Psoas muscle (tissue), 8 donors: ENCODE data around the gene TRAPPC2L. TPM values are rescaled to one million over a fixed set of nuclear protein-coding genes. Genes with fewer than 3 reads are reported as not detected.
A peak's percentile ranks its signal among the peaks of the same experiment; 100 is the strongest.

Source experiments
- ATAC-seq, 4 donors: fragments of 200-7000 bp; cut with Tn5 transposase; one replicate each; pipeline ENCODE4 v1.9.1; 2020; ENCODE audit warnings: moderate library complexity in 3 of 4, mild to moderate bottlenecking in 2 of 4
- DNase-seq, 2 donors: peaks; one replicate each; pipeline ENCODE4 v3.0.0-alpha.2; 2020
- H3K27ac ChIP-seq: fragments of 200-600 bp; one replicate; pipeline ENCODE4 v1.8.0; 2022
- H3K27me3 ChIP-seq, 3 donors: fragments of 200-600 bp in 1 of 3; one replicate each; pipeline versions ENCODE4 v1.6.1 to v1.8.0; 2013 to 2022; ENCODE audit warnings: low read length in 2 of 3, mild to moderate bottlenecking in 2 of 3, moderate library complexity in 1 of 3; ENCODE audit not compliant: insufficient read depth in 3 of 3
- H3K36me3 ChIP-seq, 2 donors: fragments of 200-600 bp in 1 of 2; one replicate each; pipeline versions ENCODE4 v1.6.1 to v1.8.0; 2013 to 2022; ENCODE audit warnings: low read depth in 1 of 2, mild to moderate bottlenecking in 1 of 2, moderate library complexity in 1 of 2; ENCODE audit not compliant: insufficient read depth in 1 of 2
- H3K4me1 ChIP-seq: fragments of 200-600 bp; one replicate; pipeline ENCODE4 v1.8.0; 2022
- H3K4me3 ChIP-seq: fragments of 200-600 bp; one replicate; pipeline ENCODE4 v1.8.0; 2022; ENCODE audit warnings: mild to moderate bottlenecking
- H3K9me3 ChIP-seq: fragments of 200-600 bp; one replicate; pipeline ENCODE4 v1.8.0; 2022
- CTCF ChIP-seq: fragments of 200-600 bp; IDR thresholded peaks from one replicate; pipeline ENCODE4 v1.8.0; 2022; ENCODE audit warnings: antibody characterized with exemption
- WGBS, 3 donors: extraction: QIAGEN DNeasy Blood & Tissue Kit; methylation state at CpG; one replicate each; pipeline versions ENCODE4 v1.1.6 to v1.1.7; 2013; 5-methylcytosine and 5-hydroxymethylcytosine counted together
- intact Hi-C, 2 donors: fragments of 100-400 bp; cut with DNase I; formaldehyde crosslinking; loops; one replicate each; pipeline versions ENCODE4 v1.11.0 to v1.14.2; 2022
- polyA plus RNA-seq, 3 donors: library from polyadenylated mRNA; stranded (reverse); fragments of 200-250 nt; gene quantifications; one replicate each; pipeline ENCODE4 v1.2.3, GENCODE V29; 2013
- total RNA-seq, 4 donors: library from RNA; stranded (reverse); fragmentation: NEBNext Ultra II Directional in 2 of 4; extraction: Animal tissue kit (Norgen Biotek cat#: 25700) in 2 of 4; gene quantifications; one replicate each; pipeline versions ENCODE4 v1.2.1 to v1.2.4, GENCODE V29; 2021 to 2023
- donor health status: healthy with polysubstance abuse.
- donor health status: DM: no; HTN: no; CAD: no; lungs with moderate emphysema.
- donor health status: Bipolar disorder and iron deficiency.
- donor health status: healthy.
- donor health status: DM: yes; HTN: yes; CAD: no.
- donor health status: DM: no; HTN: no; CAD: no.
- donor health status: DM: no; HTN: no; CAD: no.
- donor health status: DM: yes; HTN: yes; CAD: no.

TRAPPC2L gene
- total and polyA plus RNA-seq, 7 donors: 23.9 to 42.6 (median 38.6) TPM

- intact Hi-C loops: no loop called here
- no peak overlapping the region for H3K27ac ChIP-seq
- H3K4me1 ChIP-seq: peaks cover 21% of the 10 kb centered on the region
- WGBS, 3 donors: 75 to 85% (median 81%) methylated on average over 4 of the region's 4 CpGs
- no peak for TF ChIP-seq CTCF
- no peaks in the 10 kb centered on the region for H3K9me3 ChIP-seq
- no peak overlapping the region for H3K4me3 ChIP-seq
- H3K27me3 ChIP-seq: peaks cover 0 to 3% (median 0%) of the 10 kb centered on the region in 3 donors
- no peaks in the 10 kb centered on the region for H3K36me3 ChIP-seq
- DNase-seq: no peak
- ATAC-seq: no peak
Measured at GRCh38 chr16:88907768-88908167, 50.8 kb downstream of the TRAPPC2L start.

- Histone ChIP-seq H3K36me3 (no peaks in the 10 kb centered on the region), H3K9me3 (no peaks in the 10 kb centered on the region), H3K4me1 (peaks cover 16% of the 10 kb centered on the region), H3K27me3 (peaks cover 0 to 3% (median 0%) of the 10 kb centered on the region in 3 donors), H3K27ac (peak overlapping the region; percentile 55), H3K4me3 (no peak overlapping the region)
- DNase-seq (no peak), ATAC-seq (no peak)
- intact Hi-C loops: no loop called here
- WGBS, 3 donors: 72 to 85% (median 81%) methylated on average over 17 of the region's 17 CpGs
- no peak for TF ChIP-seq CTCF
Measured at GRCh38 chr16:88908307-88908706, 51.4 kb downstream of the TRAPPC2L start.

- ATAC-seq (peak in 1 of 4 donors; percentile 21), DNase-seq (no peak)
- H3K9me3 ChIP-seq: no peaks in the 10 kb centered on the region
- 45 to 70% (median 50%) methylated on average over 44 of the region's 44 CpGs for WGBS, 3 donors
- H3K4me1 ChIP-seq: peaks cover 5% of the 10 kb centered on the region
- H3K27ac ChIP-seq: peak overlapping the region; percentile 36
- H3K36me3 ChIP-seq: no peaks in the 10 kb centered on the region
- peaks cover 0 to 3% (median 0%) of the 10 kb centered on the region in 3 donors for H3K27me3 ChIP-seq
- no peak overlapping the region for H3K4me3 ChIP-seq
- intact Hi-C loops: loop anchor here in 1 of 2 donors (10.0 kb wide), 1 partner anchor 95 kb away; the partner anchor contains the start of gene APRT
- TF ChIP-seq CTCF: no peak
Measured at GRCh38 chr16:88909431-88910210, 52.7 kb downstream of the TRAPPC2L start.

- DNase-seq (no peak), ATAC-seq (no peak)
- 63 to 71% (median 71%) methylated on average over 26 of the region's 26 CpGs for WGBS, 3 donors
- no peaks in the 10 kb centered on the region for H3K4me1 ChIP-seq
- peaks cover 0 to 3% (median 0%) of the 10 kb centered on the region in 3 donors for H3K27me3 ChIP-seq
- no peaks in the 10 kb centered on the region for H3K9me3 ChIP-seq
- H3K4me3 ChIP-seq: no peak overlapping the region
- H3K36me3 ChIP-seq: no peaks in the 10 kb centered on the region
- intact Hi-C loops: loop anchor here in 1 of 2 donors (10.0 kb wide), 1 partner anchor 96 kb away; the partner anchor contains the start of gene APRT
- H3K27ac ChIP-seq: peak overlapping the region; percentile 36
- no peak for TF ChIP-seq CTCF
Measured at GRCh38 chr16:88910284-88911135, 53.6 kb downstream of the TRAPPC2L start.
